ENCODE measurements around the gene DGCR2.
"Not testable (repeated sequence)": the region's sequence is repeated elsewhere in the genome, so short reads cannot be mapped to it uniquely, and the experiment has no call there.

The DGCR2 gene

DNA sequence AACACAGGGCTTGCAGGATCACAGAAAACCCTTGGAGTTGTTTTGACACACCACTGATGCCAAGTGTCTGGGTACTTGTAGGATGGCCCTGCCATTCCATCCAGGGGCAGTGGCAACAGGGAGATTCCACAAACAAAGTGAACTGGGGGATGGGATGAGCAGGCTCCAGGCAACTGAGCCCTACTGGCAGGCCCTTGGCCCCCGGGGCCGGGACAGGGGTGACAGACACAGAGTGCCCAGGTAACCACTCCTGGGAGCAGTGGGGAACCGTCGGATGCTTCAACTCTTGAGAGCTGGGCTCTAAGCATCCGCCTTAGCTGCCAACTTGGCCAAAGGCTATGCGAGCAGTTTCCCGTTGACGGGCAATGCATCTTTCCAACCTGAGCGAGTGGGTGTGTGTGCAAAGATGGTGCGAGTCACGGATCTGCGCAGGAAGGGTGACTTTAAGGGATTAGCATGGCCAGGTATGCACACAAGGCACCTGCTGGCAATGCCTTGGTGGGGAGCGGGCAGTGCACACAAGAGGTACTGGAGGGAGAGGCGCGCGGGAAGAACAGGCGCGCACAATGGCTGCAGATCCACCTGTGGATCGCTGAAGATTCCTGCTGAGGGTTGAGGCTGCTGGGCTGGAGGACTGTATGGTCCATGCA is 103.1 kb downstream of the DGCR2 start:
- TF ChIP-seq, protein P1, sequence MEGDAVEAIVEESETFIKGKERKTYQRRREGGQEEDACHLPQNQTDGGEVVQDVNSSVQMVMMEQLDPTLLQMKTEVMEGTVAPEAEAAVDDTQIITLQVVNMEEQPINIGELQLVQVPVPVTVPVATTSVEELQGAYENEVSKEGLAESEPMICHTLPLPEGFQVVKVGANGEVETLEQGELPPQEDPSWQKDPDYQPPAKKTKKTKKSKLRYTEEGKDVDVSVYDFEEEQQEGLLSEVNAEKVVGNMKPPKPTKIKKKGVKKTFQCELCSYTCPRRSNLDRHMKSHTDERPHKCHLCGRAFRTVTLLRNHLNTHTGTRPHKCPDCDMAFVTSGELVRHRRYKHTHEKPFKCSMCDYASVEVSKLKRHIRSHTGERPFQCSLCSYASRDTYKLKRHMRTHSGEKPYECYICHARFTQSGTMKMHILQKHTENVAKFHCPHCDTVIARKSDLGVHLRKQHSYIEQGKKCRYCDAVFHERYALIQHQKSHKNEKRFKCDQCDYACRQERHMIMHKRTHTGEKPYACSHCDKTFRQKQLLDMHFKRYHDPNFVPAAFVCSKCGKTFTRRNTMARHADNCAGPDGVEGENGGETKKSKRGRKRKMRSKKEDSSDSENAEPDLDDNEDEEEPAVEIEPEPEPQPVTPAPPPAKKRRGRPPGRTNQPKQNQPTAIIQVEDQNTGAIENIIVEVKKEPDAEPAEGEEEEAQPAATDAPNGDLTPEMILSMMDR (conservative IDR thresholded peaks at IDR 0.05): no peak
- TF ChIP-seq ZFX (IDR thresholded peaks at IDR 0.05): no peak

DNA sequence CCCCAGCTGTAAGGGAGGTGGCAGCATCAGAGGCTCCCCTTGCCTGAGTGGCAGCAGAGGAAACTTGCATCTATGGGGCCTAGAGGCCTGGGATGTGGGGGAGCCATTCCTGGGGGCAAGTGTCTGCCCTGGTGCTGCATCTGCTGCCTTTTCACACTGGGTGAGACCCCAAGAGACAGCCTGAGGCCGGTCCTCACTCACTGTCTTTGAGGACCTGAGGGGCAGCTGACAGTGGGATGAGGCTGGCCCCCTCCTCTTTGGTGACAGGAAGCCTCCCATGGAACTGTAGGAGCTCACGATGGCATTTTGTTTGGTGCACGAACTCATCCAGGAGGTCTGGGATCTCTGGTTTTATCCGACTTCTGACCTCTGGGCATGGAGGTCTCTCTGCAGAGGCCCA is 104.0 kb downstream of the DGCR2 start:
- TF ChIP-seq, protein P1 (conservative IDR thresholded peaks at IDR 0.05): no peak
- no peak for TF ChIP-seq ZFX (IDR thresholded peaks at IDR 0.05)

More for the DNA sequence above, 103.1 kb downstream of the DGCR2 start:
- no peak overlapping the region for H3K27ac ChIP-seq

DNA sequence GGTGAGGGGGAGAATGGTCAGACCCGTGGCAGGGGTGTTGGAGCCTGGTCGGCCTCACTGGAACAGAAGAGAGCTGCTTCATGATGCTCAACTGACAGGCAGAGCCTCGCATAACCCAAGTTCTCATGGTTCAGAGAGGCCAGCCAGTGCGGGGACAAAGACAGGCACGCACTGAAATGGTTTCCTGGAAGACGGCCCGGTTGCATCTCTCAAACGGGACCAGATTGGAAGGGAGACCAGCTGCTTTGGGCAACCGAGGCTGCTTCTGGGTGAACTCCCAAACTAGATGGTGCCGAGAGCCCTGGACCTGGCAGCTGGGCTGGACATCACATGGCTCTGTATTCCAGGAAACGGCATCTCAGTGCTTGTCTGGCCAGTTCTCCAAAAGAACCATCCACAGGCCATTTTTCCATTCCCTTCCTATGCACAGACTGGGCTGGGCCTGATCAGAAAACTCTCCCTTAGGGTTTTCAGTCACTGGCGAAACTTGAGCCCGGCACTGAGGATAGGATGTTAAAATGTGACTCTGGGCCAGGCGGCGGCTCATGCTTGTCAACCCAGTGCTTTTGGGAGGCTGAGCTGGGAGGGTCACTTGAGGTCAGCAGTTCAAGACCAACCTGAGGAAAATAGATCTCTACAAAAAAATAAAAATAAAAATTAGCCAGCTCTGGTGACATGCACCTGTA is 106.0 kb downstream of the DGCR2 start:
- no peak overlapping the region for H3K27ac ChIP-seq
- TF ChIP-seq, protein P1 (conservative IDR thresholded peaks at IDR 0.05): no peak

More for the DNA sequence above, 104.0 kb downstream of the DGCR2 start:
- H3K27ac ChIP-seq: no peak overlapping the region

DNA sequence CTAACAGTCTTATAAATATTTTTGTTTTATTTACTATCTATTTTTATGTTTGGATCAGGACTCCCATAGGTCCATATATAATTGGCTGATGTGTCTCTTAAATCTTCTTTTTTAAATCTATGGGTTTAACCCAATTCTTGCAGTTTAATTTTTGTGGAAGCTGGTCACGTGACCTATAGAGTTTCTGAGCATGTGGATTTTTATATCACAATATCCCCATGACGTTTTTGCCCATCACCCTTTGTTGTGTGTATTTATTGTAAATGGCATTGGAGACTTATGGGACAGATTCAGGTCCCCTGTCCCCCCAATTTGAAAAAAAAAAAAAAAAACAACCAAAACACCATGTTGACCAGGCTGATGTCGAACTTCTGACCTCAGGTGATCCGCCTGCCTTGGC is 107.3 kb downstream of the DGCR2 start:
- no peak for TF ChIP-seq ZFX (IDR thresholded peaks at IDR 0.05)
- TF ChIP-seq, protein P1 (conservative IDR thresholded peaks at IDR 0.05): no peak
- H3K27ac ChIP-seq: no peak overlapping the region

DNA sequence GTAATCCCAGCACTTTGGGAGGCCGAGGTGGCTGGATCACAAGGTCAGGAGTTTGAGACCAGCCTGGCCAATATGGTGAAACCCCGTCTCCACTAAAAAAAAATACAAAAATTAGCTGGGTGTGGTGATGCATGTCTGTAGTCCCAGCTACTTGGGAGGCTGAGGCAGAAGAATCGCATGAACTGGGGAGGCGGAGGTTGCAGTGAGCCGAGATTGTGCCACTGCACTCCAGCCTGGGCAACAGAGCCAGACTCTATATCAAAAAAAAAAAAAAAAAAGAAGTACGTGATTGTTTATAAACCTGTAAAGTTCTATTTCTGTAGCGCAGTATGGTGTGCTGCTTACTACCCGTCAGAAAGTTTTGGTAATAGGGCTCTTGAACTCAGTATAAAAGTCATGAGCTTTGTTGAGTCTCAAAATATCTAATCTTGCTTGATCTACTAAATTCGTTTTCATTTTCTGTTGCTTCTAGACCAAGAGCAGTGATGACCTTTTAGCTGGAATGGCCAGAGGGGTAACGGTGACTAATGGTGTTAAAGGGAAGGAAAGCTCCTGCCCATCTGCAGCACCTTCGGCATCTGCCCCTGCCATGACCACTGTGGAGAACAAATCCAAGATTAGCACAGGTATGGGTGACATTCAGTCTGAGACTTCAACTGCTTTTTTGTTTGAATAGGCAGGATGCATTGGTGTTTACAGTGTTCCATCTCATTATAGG is 108.2 kb downstream of the DGCR2 start:
- not testable (repeated sequence) for H3K27ac ChIP-seq

DNA sequence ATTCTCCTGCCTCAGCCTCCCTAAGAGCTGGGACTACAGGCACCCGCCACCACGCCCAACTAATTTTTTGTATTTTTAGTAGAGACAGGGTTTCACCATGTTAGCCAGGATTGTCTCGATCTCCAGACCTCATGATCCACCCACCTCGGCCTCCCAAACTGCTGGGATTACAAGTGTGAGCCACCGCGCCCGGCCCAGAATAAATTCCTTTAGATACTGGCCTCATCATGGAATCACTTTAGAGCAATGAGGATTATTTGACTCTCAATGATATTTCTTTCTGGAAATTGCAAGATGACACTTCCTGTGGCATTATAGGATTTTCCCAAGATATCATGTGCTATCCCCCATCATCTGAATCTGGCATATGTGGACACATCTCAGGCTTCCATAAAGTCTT is 108.8 kb downstream of the DGCR2 start:
- not testable (repeated sequence) for H3K27ac ChIP-seq

DNA sequence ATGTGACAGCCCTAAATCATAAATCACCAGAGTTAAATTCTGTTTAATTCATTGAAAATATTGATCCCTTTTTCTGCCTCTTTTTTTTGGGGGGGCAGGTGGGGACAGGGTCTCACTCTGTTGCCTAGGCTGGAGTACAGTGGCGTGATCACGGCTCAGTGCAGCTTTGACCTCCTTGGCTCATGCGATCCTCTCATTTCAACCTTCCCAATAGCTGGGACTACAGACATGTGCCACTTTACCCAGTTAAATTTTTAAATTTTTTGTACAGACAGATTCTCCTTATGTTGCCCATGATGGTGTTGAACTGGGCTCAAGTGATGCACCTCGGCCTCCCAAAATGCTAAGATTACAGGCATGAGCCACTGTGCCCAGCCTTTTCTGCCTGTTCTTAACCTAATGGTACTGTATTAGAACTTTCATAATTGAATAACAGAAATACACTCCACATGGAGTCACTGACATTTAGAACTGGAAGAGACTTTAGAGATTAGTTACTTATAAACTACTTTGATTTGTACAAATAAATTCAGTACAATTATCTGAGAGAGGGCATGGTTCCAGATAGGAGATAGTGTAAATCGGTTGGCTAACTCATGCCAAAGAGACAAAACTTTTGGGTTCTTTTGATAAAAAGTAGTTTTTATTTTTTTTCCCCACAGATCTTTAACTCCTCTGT is 109.8 kb downstream of the DGCR2 start:
- TF ChIP-seq, protein P1 (conservative IDR thresholded peaks at IDR 0.05): no peak
- TF ChIP-seq ZFX (IDR thresholded peaks at IDR 0.05): no peak
- H3K27ac ChIP-seq: no peak overlapping the region

DNA sequence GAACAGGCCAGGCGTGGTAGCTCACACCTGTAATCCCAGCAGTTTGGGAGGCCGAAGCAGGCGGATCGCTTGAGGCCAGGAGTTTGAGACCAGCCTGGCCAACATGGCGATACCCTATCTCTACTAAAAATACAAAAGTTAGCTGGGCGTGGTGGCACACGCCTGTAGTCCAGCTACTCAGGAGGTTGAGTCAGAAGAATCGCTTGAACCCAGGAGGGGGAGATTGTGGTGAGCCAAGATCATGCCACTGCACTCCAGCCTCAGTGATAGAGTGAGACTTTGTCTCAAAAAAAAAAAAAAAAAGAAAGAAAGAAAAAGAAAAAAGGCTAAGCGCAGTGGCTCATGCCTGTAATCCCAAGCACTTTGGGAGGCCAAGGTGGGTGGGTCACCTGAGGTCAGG is 110.6 kb downstream of the DGCR2 start:
- H3K27ac ChIP-seq: not testable (repeated sequence)

Measured in C4-2B (cell line).